GM23248 (cell line): ENCODE measurements around the gene CTNND2.

Experiments used
- EZH2 ChIP-seq: fragments of 200-600 bp; sonication (generic); IDR thresholded peaks from 2 replicates; pipeline ENCODE4 v1.6.1; 2018; ENCODE audit warnings: antibody characterized with exemption, mild to moderate bottlenecking; ENCODE audit not compliant: insufficient read depth, poor library complexity, severe bottlenecking
- EZH2phosphoT487 ChIP-seq: fragments of 200-600 bp; sonication (generic); IDR thresholded peaks from 2 replicates; pipeline ENCODE4 v1.6.1; 2018; ENCODE audit warnings: antibody characterized with exemption, moderate library complexity, mild to moderate bottlenecking, low read depth; ENCODE audit not compliant: insufficient read depth

GRCh38 chr5:11400316-11400715, 503.9 kb downstream of the CTNND2 start:
- TF ChIP-seq EZH2 (no peak), EZH2phosphoT487 (no peak)
